Gastroesophageal sphincter (tissue), 3 donors: ENCODE results near the gene B3GNT5.

ENCODE experiments used
- CTCF ChIP-seq, 4 experiments: fragments of 200-600 bp in 2 of 4; fragments of 450-650 bp in 2 of 4; sonication (generic) in 1 of 4; IDR thresholded peaks; one replicate each; pipeline ENCODE4 v1.5.1; 2017 to 2019; ENCODE audit warnings: antibody characterized with exemption in 4 of 4, mild to moderate bottlenecking in 2 of 4, moderate library complexity in 2 of 4
- EP300 ChIP-seq: sonication (generic); formaldehyde crosslinking; IDR thresholded peaks from one replicate; pipeline ENCODE4 v1.6.1; 2017; ENCODE audit warnings: antibody characterized with exemption, mild to moderate bottlenecking
- POLR2A ChIP-seq, 2 donors: fragments of 450-650 bp; IDR thresholded peaks; one replicate each; pipeline ENCODE4 v1.6.1; 2017; ENCODE audit warnings: antibody characterized with exemption in 2 of 2, mild to moderate bottlenecking in 2 of 2, moderate library complexity in 1 of 2
- POLR2AphosphoS5 ChIP-seq: sonication (generic); formaldehyde crosslinking; IDR thresholded peaks from one replicate; pipeline ENCODE4 v1.6.1; 2017; ENCODE audit warnings: antibody characterized with exemption

- no peak for TF ChIP-seq CTCF (IDR thresholded peaks at IDR 0.05)
- TF ChIP-seq POLR2AphosphoS5, result no peak
- no peak for TF ChIP-seq POLR2A (IDR thresholded peaks at IDR 0.05)
- no peak for TF ChIP-seq EP300
Observed at GRCh38 chr3:183298701-183299153, 45.7 kb downstream of the B3GNT5 start.
